HUES48 (cell line): ENCODE results near the gene PPP2R5A.
"Not testable (repeated sequence)": the region's sequence is repeated elsewhere in the genome, so short reads cannot be mapped to it uniquely, and the experiment has no call there.

Source experiments
- H3K27ac ChIP-seq: one replicate; pipeline ENCODE4 v1.7.0; 2013; ENCODE audit warnings: low read depth, low read length, inconsistent platforms
- H3K27me3 ChIP-seq: 2 replicates; pipeline ENCODE4 v1.6.1; 2013; ENCODE audit warnings: mild to moderate bottlenecking, low read length; ENCODE audit not compliant: control insufficient read depth, insufficient read depth
- H3K36me3 ChIP-seq: 2 replicates; pipeline ENCODE4 v1.6.1; 2013; ENCODE audit warnings: low read length; ENCODE audit not compliant: control insufficient read depth, insufficient read depth
- H3K4me1 ChIP-seq: 2 replicates; pipeline ENCODE4 v1.6.1; 2013; ENCODE audit warnings: mild to moderate bottlenecking, low read length; ENCODE audit not compliant: control insufficient read depth, insufficient read depth
- H3K4me3 ChIP-seq: 2 replicates; pipeline ENCODE4 v1.5.1; 2013; ENCODE audit warnings: mild to moderate bottlenecking, low read depth, low read length
- H3K9ac ChIP-seq: 2 replicates; pipeline ENCODE4 v1.6.1; 2013; ENCODE audit warnings: mild to moderate bottlenecking, low read depth, low read length, moderate library complexity
- H3K9me3 ChIP-seq: 2 replicates; pipeline ENCODE4 v1.6.1; 2013; ENCODE audit warnings: low read length; ENCODE audit not compliant: control insufficient read depth, insufficient read depth

PPP2R5A gene

GRCh38 chr1:212321031-212321430, 35.8 kb downstream of the PPP2R5A start:
- not testable (repeated sequence) for H3K27ac ChIP-seq, H3K9me3 ChIP-seq, H3K4me3 ChIP-seq, H3K27me3 ChIP-seq, H3K4me1 ChIP-seq, H3K36me3 ChIP-seq, H3K9ac ChIP-seq

GRCh38 chr1:212323066-212323465, 37.9 kb downstream of the PPP2R5A start:
- no peaks in the 10 kb centered on the region for H3K36me3 ChIP-seq
- no peak overlapping the region for H3K4me3 ChIP-seq
- H3K9me3 ChIP-seq: no peaks in the 10 kb centered on the region
- no peak overlapping the region for H3K27ac ChIP-seq
- H3K27me3 ChIP-seq: no peaks in the 10 kb centered on the region
- no peaks in the 10 kb centered on the region for H3K4me1 ChIP-seq
- no peak overlapping the region for H3K9ac ChIP-seq

GRCh38 chr1:212326541-212326940, 41.3 kb downstream of the PPP2R5A start:
- Histone ChIP-seq H3K27ac (no peak overlapping the region), H3K4me1 (no peaks in the 10 kb centered on the region), H3K27me3 (no peaks in the 10 kb centered on the region), H3K36me3 (no peaks in the 10 kb centered on the region; the same call in 1 of the 2 replicates), H3K9ac (no peak overlapping the region), H3K9me3 (no peaks in the 10 kb centered on the region), H3K4me3 (no peak overlapping the region)

GRCh38 chr1:212328248-212328647, 43.0 kb downstream of the PPP2R5A start:
- no peaks in the 10 kb centered on the region for H3K4me1 ChIP-seq
- no peaks in the 10 kb centered on the region for H3K27me3 ChIP-seq
- H3K36me3 ChIP-seq: peaks cover 3% of the 10 kb centered on the region; the same call in 1 of the 2 replicates
- no peak overlapping the region for H3K9ac ChIP-seq
- H3K27ac ChIP-seq: no peak overlapping the region
- H3K9me3 ChIP-seq: no peaks in the 10 kb centered on the region
- H3K4me3 ChIP-seq: no peak overlapping the region

- Histone ChIP-seq H3K36me3 (peaks cover 11% of the 10 kb centered on the region), H3K27ac (no peak overlapping the region), H3K9ac (no peak overlapping the region), H3K9me3 (no peaks in the 10 kb centered on the region), H3K4me3 (no peak overlapping the region), H3K4me1 (no peaks in the 10 kb centered on the region), H3K27me3 (no peaks in the 10 kb centered on the region)
These were observed 43.9 kb downstream of the PPP2R5A start for GRCh38 chr1:212329105-212329504.

GRCh38 chr1:212341090-212341489, 55.9 kb downstream of the PPP2R5A start:
- no peak overlapping the region for H3K9ac ChIP-seq
- H3K4me3 ChIP-seq: no peak overlapping the region
- H3K4me1 ChIP-seq: no peaks in the 10 kb centered on the region
- peaks cover 10% of the 10 kb centered on the region for H3K36me3 ChIP-seq
- no peaks in the 10 kb centered on the region for H3K9me3 ChIP-seq
- H3K27me3 ChIP-seq: no peaks in the 10 kb centered on the region
- no peak overlapping the region for H3K27ac ChIP-seq

- no peak overlapping the region for H3K9ac ChIP-seq
- peaks cover 31% of the 10 kb centered on the region for H3K36me3 ChIP-seq
- H3K9me3 ChIP-seq: no peaks in the 10 kb centered on the region
- H3K27me3 ChIP-seq: no peaks in the 10 kb centered on the region
- no peak overlapping the region for H3K4me3 ChIP-seq
- H3K27ac ChIP-seq: no peak overlapping the region
- no peaks in the 10 kb centered on the region for H3K4me1 ChIP-seq
These were observed 59.7 kb downstream of the PPP2R5A start for GRCh38 chr1:212344905-212345304.

GRCh38 chr1:212346601-212347000, 61.4 kb downstream of the PPP2R5A start:
- Histone ChIP-seq H3K36me3 (peaks cover 31% of the 10 kb centered on the region), H3K4me1 (no peaks in the 10 kb centered on the region), H3K4me3 (no peak overlapping the region), H3K27me3 (no peaks in the 10 kb centered on the region), H3K27ac (no peak overlapping the region), H3K9ac (no peak overlapping the region), H3K9me3 (no peaks in the 10 kb centered on the region)

GRCh38 chr1:212351588-212352362, 66.6 kb downstream of the PPP2R5A start:
- Histone ChIP-seq H3K9me3 (no peaks in the 10 kb centered on the region), H3K27ac (no peak overlapping the region), H3K36me3 (peaks cover 47% of the 10 kb centered on the region), H3K27me3 (no peaks in the 10 kb centered on the region), H3K4me1 (no peaks in the 10 kb centered on the region), H3K9ac (no peak overlapping the region), H3K4me3 (no peak overlapping the region)

GRCh38 chr1:212353181-212353580, 68.0 kb downstream of the PPP2R5A start:
- no peak overlapping the region for H3K27ac ChIP-seq
- H3K9ac ChIP-seq: no peak overlapping the region
- H3K36me3 ChIP-seq: peaks cover 51% of the 10 kb centered on the region

GRCh38 chr1:212354464-212354863, 69.3 kb downstream of the PPP2R5A start:
- Histone ChIP-seq H3K9me3 (no peaks in the 10 kb centered on the region), H3K9ac (no peak overlapping the region), H3K4me1 (no peaks in the 10 kb centered on the region), H3K27ac (no peak overlapping the region), H3K36me3 (peaks cover 53% of the 10 kb centered on the region), H3K27me3 (no peaks in the 10 kb centered on the region), H3K4me3 (no peak overlapping the region)

More at GRCh38 chr1:212353181-212353580, 68.0 kb downstream of the PPP2R5A start:
- Histone ChIP-seq H3K4me1 (no peaks in the 10 kb centered on the region), H3K9me3 (no peaks in the 10 kb centered on the region), H3K27me3 (no peaks in the 10 kb centered on the region), H3K4me3 (no peak overlapping the region)
